Measurements from ENCODE around the gene PTPN4.

PTPN4 gene

GRCh38 chr2:119724656-119725485, 34.9 kb upstream of the PTPN4 start:
- peaks cover 8% of the 10 kb centered on the region for H3K4me1 Mint-ChIP-seq
- no peak overlapping the region for H3K27ac Mint-ChIP-seq
- H3K27me3 Mint-ChIP-seq, result no peaks in the 10 kb centered on the region
- ATAC-seq (no peak), DNase-seq (no peak)
- no peak overlapping the region for H3K4me3 Mint-ChIP-seq
- H3K9me3 Mint-ChIP-seq, result no peaks in the 10 kb centered on the region

GRCh38 chr2:119727493-119727892, 32.2 kb upstream of the PTPN4 start:
- Mint-ChIP-seq H3K27ac (no peak overlapping the region), H3K4me3 (no peak overlapping the region), H3K27me3 (no peaks in the 10 kb centered on the region), H3K9me3 (no peaks in the 10 kb centered on the region), H3K4me1 (peaks cover 8% of the 10 kb centered on the region)
- DNase-seq, result no peak
- ATAC-seq, result no peak

- no peak overlapping the region for H3K4me3 Mint-ChIP-seq
- H3K27ac Mint-ChIP-seq, result no peak overlapping the region
- DNase-seq, result no peak
- ATAC-seq, result no peak
- no peaks in the 10 kb centered on the region for H3K9me3 Mint-ChIP-seq
- H3K4me1 Mint-ChIP-seq, result peaks cover 7% of the 10 kb centered on the region
- H3K27me3 Mint-ChIP-seq, result no peaks in the 10 kb centered on the region
These were observed 31.3 kb upstream of the PTPN4 start for GRCh38 chr2:119728421-119728820.

GRCh38 chr2:119730671-119731177, 29.0 kb upstream of the PTPN4 start:
- Mint-ChIP-seq H3K9me3 (no peaks in the 10 kb centered on the region), H3K4me1 (no peaks in the 10 kb centered on the region), H3K27ac (no peak overlapping the region), H3K4me3 (no peak overlapping the region), H3K27me3 (no peaks in the 10 kb centered on the region)
- DNase-seq (no peak), ATAC-seq (no peak)

- Mint-ChIP-seq H3K9me3 (no peaks in the 10 kb centered on the region), H3K4me3 (no peak overlapping the region), H3K27ac (no peak overlapping the region), H3K4me1 (no peaks in the 10 kb centered on the region), H3K27me3 (no peaks in the 10 kb centered on the region)
- ATAC-seq (no peak), DNase-seq (no peak)
These were observed 27.7 kb upstream of the PTPN4 start for GRCh38 chr2:119731983-119732382.

GRCh38 chr2:119732601-119733164, 27.0 kb upstream of the PTPN4 start:
- Mint-ChIP-seq H3K9me3 (no peaks in the 10 kb centered on the region), H3K4me3 (no peak overlapping the region), H3K27ac (no peak overlapping the region), H3K27me3 (no peaks in the 10 kb centered on the region), H3K4me1 (no peaks in the 10 kb centered on the region)
- ATAC-seq (no peak), DNase-seq (no peak)

GRCh38 chr2:119734047-119734446, 25.7 kb upstream of the PTPN4 start:
- H3K4me3 Mint-ChIP-seq, result no peak overlapping the region
- H3K27ac Mint-ChIP-seq, result no peak overlapping the region
- no peaks in the 10 kb centered on the region for H3K4me1 Mint-ChIP-seq
- ATAC-seq (no peak), DNase-seq (no peak)
- H3K27me3 Mint-ChIP-seq, result no peaks in the 10 kb centered on the region
- no peaks in the 10 kb centered on the region for H3K9me3 Mint-ChIP-seq

GRCh38 chr2:119735565-119735964, 24.2 kb upstream of the PTPN4 start:
- no peaks in the 10 kb centered on the region for H3K9me3 Mint-ChIP-seq
- H3K27ac Mint-ChIP-seq, result no peak overlapping the region
- no peaks in the 10 kb centered on the region for H3K27me3 Mint-ChIP-seq
- no peak overlapping the region for H3K4me3 Mint-ChIP-seq
- ATAC-seq (no peak), DNase-seq (no peak)
- no peaks in the 10 kb centered on the region for H3K4me1 Mint-ChIP-seq

- no peak overlapping the region for H3K4me3 Mint-ChIP-seq
- H3K4me1 Mint-ChIP-seq, result no peaks in the 10 kb centered on the region
- ATAC-seq, result no peak
These were observed 23.7 kb upstream of the PTPN4 start for GRCh38 chr2:119736021-119736420.

GRCh38 chr2:119739580-119740255, 20.0 kb upstream of the PTPN4 start:
- ATAC-seq (no peak), DNase-seq (no peak)
- H3K4me3 Mint-ChIP-seq, result no peak overlapping the region
- H3K9me3 Mint-ChIP-seq, result no peaks in the 10 kb centered on the region
- no peaks in the 10 kb centered on the region for H3K4me1 Mint-ChIP-seq
- H3K27ac Mint-ChIP-seq, result peak overlapping the region in 1 of 2 donors; percentile 42
- peaks cover 5% of the 10 kb centered on the region for H3K27me3 Mint-ChIP-seq

More at GRCh38 chr2:119736021-119736420, 23.7 kb upstream of the PTPN4 start:
- Mint-ChIP-seq H3K27me3 (no peaks in the 10 kb centered on the region), H3K27ac (no peak overlapping the region), H3K9me3 (no peaks in the 10 kb centered on the region)
- DNase-seq, result no peak

GRCh38 chr2:119741001-119741400, 18.7 kb upstream of the PTPN4 start:
- Mint-ChIP-seq H3K27me3 (peaks cover 5% of the 10 kb centered on the region), H3K9me3 (no peaks in the 10 kb centered on the region), H3K4me3 (no peak overlapping the region), H3K27ac (no peak overlapping the region), H3K4me1 (no peaks in the 10 kb centered on the region)
- no peak for ATAC-seq
- no peak for DNase-seq

GRCh38 chr2:119741868-119742267, 17.9 kb upstream of the PTPN4 start:
- H3K4me3 Mint-ChIP-seq, result no peak overlapping the region
- ATAC-seq (no peak), DNase-seq (no peak)
- H3K27ac Mint-ChIP-seq, result no peak overlapping the region
- H3K27me3 Mint-ChIP-seq, result peaks cover 5% of the 10 kb centered on the region
- no peaks in the 10 kb centered on the region for H3K9me3 Mint-ChIP-seq
- no peaks in the 10 kb centered on the region for H3K4me1 Mint-ChIP-seq

GRCh38 chr2:119744335-119744939, 15.3 kb upstream of the PTPN4 start:
- peak; percentile 60 for ATAC-seq
- DNase-seq, result no peak
- no peak overlapping the region for H3K27ac Mint-ChIP-seq
- peaks cover 5% of the 10 kb centered on the region for H3K27me3 Mint-ChIP-seq
- H3K4me3 Mint-ChIP-seq, result no peak overlapping the region
- H3K4me1 Mint-ChIP-seq, result no peaks in the 10 kb centered on the region
- H3K9me3 Mint-ChIP-seq, result no peaks in the 10 kb centered on the region

- ATAC-seq, result no peak
- Mint-ChIP-seq H3K4me1 (no peaks in the 10 kb centered on the region), H3K27me3 (peaks cover 5% of the 10 kb centered on the region), H3K27ac (no peak overlapping the region), H3K4me3 (no peak overlapping the region), H3K9me3 (no peaks in the 10 kb centered on the region)
- no peak for DNase-seq
These were observed 14.2 kb upstream of the PTPN4 start for GRCh38 chr2:119745566-119745965.

- peaks cover under 1% of the 10 kb centered on the region for H3K27me3 Mint-ChIP-seq
- H3K27ac Mint-ChIP-seq, result no peak overlapping the region
- H3K4me1 Mint-ChIP-seq, result no peaks in the 10 kb centered on the region
- H3K9me3 Mint-ChIP-seq, result no peaks in the 10 kb centered on the region
- DNase-seq (no peak), ATAC-seq (no peak)
- H3K4me3 Mint-ChIP-seq, result no peak overlapping the region
These were observed 12.7 kb upstream of the PTPN4 start for GRCh38 chr2:119746836-119747686.
